Brain (organoid and tissue), 1 donor: ENCODE measurements around the gene ZNF566. TPM values are rescaled to one million over a fixed set of nuclear protein-coding genes. Genes with fewer than 3 reads are reported as not detected.

Experiments used
- polyA plus RNA-seq: library from polyadenylated mRNA; stranded (reverse); fragments of 350-450 nt; fragmentation: Illumina TruSeq; extraction: RNeasy Lipid Tissue Mini Kit (QIAGEN cat#74804); gene quantifications from one replicate; pipeline ENCODE4 v1.2.3, GENCODE V29; 2015; ENCODE audit warnings: low read depth, low replicate concordance; ENCODE audit not compliant: insufficient read depth

ZNF566 gene
- polyA plus RNA-seq, 1 donor from 2014 or later, result 3.1 TPM

Other genes starting within 250 kb of the ZNF566 start
- gene ZFP14, start 110.4 kb downstream of the ZNF566 start, polyA plus RNA-seq, result 1.8 TPM
- gene ZFP82, start 70.9 kb downstream of the ZNF566 start, polyA plus RNA-seq, result 3.8 TPM
- gene ZNF260, start 38.7 kb upstream of the ZNF566 start, polyA plus RNA-seq, result 3.6 TPM
- gene ZNF529, start 83.7 kb upstream of the ZNF566 start, polyA plus RNA-seq, result 5.1 TPM
- gene ZNF382, start 115.8 kb upstream of the ZNF566 start, polyA plus RNA-seq, result 0.83 TPM
- 3.6 TPM for gene ZNF461, start 177.3 kb upstream of the ZNF566 start, polyA plus RNA-seq
- 2.3 TPM for gene ZNF567, start 198.1 kb upstream of the ZNF566 start, polyA plus RNA-seq